Hematopoietic multipotent progenitor cell treated with erythropoietin and hydrocortisone succinate and interleukin-3 and kit ligand, for 4 days (in vitro differentiated cells): ENCODE measurements around the gene ABCG4.
"Not testable (repeated sequence)": the region's sequence is repeated elsewhere in the genome, so short reads cannot be mapped to it uniquely, and the experiment has no call there.

Experiments
- DNase-seq: peaks from one replicate; pipeline ENCODE4 v3.0.0-alpha.2; 2015

The ABCG4 gene

DNA sequence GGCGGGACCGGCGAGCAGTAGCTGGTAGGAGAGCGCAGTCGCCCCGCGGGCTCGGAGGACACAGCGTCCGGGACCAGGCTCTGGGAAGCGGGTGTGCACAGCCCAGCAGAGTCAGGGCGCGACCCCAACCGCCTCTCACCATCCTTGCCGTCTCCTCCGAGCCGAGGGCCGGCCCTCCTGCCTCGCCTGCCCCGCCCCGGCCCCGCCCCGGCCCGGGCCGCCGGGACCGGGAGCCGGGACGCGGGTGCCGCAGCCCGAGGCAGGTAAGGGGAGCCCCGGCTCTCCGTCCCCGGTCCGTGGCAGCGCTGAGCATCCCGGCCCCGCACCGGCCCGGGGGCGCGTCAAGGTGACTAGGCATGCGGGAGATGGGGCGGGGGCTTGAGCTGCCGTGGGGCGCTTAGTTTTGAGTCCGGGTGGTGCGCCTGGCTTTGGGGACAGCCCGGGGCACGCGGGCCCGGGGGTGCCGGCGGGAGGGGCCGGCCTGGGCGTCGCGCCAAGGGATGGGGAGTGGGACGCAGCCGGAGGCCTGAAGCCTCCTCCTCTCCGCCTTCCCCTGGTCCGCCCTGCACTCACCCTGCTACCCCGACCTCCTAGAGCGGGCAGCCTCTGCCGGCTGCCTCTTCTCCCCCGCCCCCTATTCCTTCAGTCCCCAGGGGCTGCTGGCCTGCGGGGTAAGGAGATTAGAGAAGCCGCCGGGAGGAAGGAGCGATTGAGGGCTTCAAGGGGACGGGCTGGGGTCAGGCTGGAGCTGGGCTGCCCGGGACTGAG, at the start of gene ABCG4:
Gene ABCG4 (plus strand): TSS at position 35 of the 768 bp plus-strand sequence. CDS start 914 bp downstream, outside the sequence.
- no peak for DNase-seq

DNA sequence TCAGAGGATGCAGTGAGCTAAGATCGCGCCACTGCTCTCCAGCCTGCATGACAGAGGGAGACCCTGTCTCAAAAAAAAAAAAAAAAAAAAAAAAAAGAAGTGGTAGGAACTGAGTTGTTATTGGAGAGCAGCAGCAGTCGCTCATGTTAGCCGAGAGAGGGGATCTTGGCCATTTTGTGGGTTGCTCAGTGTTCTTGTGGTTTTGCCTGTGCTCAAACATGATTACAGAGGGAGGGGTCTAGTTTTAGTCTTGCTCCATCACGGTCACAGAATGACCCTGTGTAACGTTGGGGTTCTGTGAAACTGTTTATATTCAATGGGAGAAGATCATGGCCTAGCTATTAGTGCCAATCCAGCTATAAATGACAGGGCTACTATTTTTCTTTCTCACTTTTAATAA, 49.1 kb upstream of the ABCG4 start:
- DNase-seq: peak; percentile 91

DNA sequence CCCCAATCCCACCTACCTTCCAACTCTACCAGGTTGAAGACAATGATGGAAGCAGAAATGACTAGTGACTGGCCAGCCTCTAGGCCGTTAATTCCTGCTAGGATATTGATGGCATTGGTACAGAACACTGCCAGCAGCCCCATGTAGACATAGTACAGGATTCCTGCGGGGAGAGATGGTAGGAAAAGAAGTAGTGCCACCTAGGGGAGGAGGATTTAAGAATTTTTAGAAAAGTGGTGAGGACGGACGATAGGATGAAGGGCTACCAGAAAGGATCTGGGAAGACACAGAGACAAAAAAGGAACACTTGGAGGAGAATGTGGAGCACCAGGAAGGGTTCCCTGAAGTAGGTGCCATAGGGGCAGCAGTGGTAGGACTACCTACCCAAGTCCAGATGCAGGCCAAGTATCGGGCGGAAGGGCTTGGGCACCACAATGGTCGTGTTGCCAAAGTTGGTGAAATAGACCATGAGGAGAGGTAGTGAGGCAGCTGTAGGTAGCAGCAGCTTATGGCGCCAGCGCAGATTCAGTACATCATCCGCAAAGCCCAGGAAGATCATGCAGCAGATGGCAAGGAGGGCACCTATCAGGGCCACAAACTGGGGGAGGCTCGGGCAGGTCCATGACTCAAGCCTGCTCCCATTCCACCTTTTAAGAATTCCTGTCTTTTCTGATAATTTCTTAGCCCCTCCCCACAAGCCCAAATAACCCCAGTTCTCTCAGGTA, 48.4 kb upstream of the ABCG4 start:
- peak; percentile 76 for DNase-seq

DNA sequence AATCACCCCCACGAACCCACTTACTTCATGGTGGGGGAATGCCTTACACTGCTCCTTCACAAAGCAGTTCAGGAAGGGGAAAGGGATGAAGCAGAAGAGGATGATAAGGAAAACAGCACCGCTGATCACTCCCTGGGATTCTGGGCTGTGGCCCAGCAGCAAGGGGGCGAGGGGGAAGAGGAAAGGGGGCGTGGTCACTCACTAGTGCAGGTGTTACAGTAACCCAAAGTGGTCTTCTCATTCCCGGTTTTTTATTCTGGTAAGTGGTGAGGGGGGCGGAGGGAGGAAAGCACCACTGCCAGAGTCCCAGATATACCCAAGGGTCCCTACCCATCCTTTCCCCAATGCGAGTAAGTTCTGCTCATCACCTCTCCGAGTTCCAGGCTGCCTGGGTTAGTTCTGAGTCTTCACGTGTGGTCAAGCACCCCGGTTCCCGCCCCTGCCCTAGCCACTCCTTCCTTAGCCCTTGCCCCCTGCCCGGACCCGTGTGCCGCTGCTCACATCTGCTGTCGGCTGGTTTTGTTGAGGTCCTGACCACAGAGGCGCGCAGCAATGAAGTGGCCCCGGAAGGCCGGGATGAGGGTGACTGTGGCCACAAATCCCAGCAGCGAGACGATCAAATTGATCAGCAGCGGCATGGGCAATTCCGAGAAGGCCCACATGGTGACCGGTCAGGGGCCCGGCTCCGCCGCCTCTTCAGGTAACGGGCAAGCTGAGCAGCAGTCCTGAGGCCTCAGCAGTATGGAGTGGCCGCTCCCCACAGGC, 47.7 kb upstream of the ABCG4 start:
- DNase-seq: peak; percentile 66

DNA sequence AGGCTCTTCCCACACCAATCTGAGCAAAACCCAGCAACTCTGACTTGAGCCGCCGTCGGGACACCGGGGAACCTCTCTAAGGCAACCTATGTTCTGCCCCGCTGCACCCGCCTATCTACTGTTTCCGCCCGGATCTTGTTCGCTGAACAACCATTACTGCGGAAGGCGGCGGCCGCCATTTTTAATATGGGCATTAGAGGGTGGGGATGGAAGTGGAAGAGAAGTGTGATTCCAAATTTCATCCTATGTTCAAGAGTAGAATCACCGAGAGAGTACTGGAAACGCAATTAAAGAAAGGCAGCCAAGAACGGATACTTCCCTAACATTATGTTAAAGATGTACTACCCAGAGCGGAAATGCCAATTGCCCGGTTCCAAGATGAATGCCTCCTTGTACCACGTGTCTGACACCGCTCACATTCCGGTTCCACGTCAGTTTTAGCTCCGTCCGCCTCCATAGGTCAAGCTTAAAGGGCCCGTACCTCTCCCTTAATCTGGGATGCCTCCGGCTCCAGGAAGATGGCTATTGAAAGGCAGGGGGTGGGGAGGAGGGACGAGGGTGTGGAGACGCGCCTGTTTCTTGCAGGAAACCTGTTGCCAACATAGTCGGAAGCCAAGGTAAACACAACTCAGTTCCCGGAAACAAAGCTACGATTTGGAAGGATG, 47.0 kb upstream of the ABCG4 start, which contains the start of gene DPAGT1:
Gene DPAGT1 (minus strand): TSS at position 95 of the 665 bp plus-strand sequence. CDS start 198 bp downstream, outside the sequence.
- DNase-seq: peak; percentile 97

DNA sequence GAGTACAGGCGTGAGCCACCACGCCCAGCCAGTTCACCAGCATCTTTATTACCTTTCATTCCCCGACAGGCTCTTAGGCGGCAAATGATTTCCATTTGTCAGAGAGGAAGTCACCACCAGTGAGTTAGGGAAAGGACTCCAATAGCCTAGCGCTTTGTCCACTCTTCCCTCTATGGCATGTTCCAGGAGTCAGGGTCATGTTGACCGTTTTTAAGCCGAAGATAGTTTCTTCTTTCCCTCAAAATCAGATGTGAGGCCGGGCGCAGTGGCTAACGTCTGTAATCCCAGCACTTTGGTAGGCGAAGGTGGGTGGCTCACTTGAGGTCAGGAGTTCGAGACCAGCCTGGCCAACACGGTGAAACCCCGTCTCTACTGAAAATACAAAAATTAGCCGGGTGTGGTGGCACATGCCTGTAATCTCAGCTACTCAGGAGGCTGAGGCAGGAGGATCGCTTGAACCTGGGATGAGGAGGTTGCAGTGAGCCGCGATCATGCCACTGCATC, 45.6 kb upstream of the ABCG4 start:
- DNase-seq: not testable (repeated sequence)

DNA sequence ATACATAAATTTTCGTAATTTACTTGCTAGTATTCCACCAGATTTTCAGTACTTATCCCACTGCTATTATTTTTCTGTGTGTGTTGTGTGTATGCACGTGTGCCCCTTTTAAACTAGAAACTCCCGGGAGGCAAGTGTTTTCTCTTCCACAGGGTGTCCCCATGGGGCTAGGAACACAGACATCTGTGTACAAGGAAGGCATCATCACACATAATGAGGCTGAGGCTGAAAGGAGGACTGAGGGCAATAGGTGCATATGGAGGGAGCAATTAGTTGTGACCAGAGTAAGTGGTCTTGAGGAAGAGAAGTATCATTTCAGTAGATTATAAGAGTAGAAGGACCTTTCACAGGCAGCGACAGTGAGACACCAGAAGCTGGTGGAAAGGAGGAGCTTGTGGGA, 45.1 kb upstream of the ABCG4 start:
- DNase-seq: peak; percentile 61

DNA sequence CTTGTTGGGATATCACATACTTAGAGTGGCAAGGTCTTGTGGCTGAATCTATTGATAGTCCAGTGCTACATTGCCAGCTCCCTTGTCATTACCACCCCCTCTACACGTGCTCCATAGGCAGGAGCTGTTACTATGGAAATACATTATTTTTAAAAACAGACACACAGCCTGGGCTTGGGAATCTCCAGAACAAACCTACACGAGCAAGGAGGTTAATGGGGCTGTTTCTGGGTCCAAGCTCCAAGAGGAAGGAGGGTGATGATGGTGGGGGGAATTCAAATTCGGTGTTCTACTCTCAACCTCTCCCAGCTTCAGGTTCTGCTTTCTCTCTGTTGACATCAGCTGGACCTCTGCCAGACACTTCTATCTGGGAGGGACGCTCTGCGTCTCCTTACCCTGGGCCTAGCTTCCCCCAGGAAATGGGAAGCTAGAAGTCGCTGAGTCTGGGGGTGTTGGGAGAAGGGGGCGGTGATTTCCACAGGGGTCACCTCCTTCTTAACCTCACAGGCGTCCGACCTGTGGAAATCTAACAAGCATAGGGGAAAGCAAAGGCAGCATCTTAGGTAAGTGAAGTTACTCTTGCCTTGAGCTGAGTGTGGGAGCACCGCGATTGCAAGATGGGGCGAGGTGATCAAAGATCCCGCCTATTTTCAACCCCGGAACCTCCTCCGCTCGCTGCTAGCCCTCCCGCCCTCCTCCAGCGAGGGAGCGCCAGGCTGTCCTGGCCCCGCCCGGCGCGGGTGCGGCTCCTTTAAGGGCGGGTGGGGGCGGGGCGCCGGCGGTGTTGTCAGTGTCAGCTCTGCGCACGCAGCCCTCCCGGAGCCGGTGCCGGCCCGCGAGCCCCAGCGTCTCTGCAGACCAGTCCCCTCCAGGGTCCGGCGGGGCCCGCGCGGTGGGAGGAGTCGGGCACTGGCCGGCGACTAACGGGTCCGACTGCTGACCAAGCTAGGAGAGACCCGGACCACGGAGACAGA, 42.0 kb upstream of the ABCG4 start, which contains the start of gene C2CD2L:
Gene C2CD2L (plus strand): TSS at position 781 of the 974 bp plus-strand sequence. CDS start 398 bp downstream, outside the sequence.
- peak; percentile 98 for DNase-seq

DNA sequence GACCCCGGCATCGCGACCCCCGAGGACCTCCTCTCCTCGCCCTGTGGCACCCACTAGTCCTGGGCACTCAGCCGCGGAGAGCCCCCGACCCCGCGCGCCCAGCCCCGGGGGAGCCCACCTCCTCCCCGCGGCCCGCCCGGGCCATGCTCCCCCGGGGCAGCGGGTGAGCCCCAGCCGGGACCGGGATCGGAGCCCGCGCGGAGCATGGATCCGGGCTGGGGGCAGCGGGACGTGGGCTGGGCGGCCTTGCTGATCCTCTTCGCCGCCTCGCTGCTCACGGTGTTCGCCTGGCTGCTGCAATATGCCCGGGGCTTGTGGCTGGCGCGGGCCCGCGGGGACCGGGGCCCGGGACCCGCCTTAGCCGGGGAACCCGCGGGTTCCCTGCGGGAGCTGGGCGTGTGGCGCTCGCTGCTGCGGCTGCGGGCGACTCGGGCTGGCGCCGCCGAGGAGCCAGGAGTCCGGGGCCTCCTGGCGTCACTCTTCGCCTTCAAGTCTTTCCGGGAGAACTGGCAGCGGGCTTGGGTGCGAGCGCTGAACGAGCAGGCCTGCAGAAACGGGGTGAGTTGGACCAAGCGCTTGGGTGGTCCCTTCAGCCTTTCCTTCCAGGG, 41.2 kb upstream of the ABCG4 start:
- DNase-seq: peak; percentile 46

DNA sequence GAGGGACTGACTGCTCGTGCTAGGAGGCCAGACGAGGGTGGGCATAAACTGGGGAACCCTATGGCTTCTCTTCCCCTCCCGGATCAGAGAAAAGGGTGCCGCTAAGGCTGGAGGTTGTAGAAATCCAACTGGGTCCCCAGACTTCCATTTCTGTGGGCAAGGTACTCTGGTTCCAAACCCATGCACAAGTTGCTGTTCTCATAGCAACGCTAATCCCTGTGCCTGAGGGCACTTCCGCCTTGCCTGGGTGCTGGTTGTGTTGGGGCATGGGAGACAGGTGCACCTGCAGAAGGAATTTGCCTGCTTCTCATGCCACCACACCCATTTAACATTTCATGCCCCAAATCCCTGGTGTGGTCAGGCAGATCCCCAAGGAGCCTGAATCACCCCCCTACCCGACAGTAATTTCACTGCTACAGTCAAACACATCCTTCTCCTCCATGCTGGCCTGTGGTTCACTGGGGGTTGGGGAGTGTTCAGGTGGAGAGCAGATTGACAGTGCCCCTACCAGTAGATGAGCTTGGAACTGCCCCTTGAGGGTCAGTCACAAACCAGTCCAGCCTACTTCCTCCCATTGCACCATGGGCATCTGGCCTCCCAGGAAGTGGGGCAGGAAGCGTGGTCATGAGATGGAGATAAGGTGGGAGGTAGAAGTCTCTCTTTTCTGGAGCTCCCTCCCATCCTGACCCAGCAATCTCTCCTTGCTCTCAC, 40.6 kb upstream of the ABCG4 start:
- DNase-seq: peak; percentile 68

DNA sequence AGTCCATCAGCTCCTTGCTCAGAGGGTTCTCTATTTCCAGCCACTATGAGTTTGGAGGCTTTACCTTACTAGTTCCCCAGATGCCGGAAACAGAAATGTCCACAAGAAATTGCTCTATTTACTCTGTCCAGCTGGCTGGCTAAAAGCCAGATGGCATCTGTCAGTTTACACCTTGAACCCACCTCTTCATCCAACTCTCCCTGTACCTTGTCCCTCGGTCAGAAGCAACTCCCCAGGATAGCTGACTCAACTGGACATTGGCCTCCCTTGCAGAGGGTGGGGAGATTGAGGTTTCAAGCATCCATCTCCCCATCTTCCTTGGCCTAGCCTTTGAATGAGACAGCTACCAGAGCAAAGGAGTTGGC, 40.0 kb upstream of the ABCG4 start:
- DNase-seq: no peak

DNA sequence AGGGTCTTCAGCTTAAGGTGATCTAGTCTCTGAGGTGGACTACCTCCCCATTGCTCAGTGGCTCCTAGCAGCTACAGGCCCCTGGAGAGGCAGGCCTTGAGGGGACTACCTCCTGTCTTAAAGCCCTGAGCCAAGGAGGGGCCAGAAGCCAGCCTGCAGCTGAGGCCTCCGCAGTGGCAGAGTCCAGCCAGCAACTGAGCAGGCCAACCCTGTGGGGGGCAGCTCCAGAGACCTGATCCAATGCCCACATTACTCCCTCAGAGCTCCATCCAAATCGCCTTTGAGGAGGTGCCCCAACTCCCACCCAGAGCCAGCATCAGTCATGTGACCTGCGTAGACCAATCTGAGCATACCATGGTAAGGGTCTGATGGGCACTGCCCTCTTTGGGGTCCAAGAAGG, 39.0 kb upstream of the ABCG4 start:
- DNase-seq: no peak

DNA sequence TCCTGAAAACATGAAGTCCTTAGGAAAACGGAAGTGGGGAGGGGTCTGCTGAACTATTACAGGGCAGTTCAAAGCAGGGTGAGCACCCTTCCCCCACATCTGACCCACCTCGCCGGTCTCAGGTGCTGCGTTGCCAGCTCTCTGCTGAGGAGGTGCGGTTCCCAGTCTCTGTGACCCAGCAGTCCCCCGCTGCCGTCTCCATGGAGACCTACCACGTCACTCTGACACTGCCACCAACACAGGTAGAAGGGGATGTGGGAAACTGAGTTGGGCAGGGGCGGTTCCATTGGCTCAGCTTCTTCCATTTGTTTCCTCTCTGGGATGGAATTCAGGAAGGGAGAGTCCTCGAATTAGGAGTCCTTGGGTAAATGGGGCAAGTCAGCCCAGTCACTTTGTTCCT, 38.4 kb upstream of the ABCG4 start:
- no peak for DNase-seq

DNA sequence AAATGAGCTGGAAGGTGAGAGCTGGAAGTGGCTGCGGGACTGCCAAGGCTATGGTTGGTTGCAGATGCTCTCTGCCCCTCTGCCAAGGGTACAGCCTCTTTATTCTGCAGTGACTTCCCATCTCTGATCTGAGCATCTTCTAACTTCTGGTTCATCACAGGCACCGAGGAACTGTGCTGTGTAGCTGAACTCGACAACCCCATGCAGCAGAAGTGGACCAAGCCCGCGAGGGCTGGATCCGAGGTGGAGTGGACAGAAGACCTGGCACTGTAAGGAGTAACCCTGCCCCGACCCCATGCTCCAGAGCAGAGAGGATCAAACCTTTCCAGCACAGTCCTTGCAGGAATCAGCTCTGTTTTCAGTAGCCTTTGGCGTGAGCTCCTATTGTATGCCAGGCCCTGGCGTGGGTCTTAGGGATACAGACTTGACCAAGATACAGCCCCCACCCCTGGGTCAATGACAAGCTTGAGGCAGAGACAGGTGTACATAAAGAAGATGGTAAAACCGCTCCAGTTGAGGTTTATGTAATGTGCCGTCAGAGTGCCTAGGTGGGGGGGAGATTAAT, 37.4 kb upstream of the ABCG4 start:
- DNase-seq: no peak

DNA sequence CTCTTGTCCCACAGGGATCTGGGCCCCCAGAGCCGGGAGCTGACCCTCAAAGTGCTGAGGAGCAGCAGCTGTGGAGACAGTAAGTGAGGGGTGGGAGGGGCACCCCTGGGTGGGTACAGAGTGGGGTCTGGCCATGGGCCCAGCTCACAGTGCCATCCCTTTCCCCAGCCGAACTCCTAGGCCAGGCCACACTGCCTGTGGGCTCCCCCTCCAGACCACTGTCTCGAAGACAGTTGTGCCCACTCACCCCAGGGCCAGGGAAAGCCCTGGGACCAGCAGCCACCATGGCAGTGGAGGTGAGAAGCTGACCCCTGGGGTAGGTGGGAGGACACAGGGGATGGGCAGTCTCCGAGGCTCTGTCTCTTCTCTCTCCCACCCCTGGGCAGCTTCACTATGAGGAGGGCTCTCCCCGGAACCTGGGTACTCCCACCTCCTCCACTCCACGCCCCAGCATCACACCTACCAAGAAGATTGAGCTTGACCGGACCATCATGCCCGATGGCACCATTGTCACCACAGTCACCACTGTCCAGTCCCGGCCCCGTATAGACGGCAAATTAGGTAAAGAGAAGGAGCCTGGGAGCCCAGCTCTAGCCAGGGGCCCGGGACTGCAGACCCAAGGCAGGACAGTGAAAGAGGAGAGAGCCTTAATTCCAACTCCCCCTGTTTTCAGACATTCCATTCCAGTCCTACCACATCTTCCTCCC, 36.4 kb upstream of the ABCG4 start:
- DNase-seq: no peak

DNA sequence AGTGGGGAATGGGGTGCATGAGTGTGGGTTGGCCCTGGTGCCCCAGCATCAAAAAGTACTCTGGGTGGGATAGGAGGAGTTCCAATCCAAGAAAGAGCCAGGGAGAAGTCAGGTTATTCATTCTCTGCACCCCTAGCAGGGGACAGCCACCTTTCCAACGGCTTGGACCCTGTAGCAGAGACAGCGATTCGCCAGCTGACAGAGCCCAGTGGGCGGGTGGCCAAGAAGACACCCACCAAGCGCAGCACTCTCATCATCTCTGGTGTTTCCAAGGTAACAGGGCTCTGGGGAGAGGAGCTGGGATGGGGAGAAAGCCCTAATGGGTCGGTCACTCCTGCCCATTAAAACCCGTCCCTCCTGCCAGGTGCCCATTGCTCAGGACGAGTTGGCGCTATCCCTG, 35.1 kb upstream of the ABCG4 start:
- DNase-seq: no peak

DNA sequence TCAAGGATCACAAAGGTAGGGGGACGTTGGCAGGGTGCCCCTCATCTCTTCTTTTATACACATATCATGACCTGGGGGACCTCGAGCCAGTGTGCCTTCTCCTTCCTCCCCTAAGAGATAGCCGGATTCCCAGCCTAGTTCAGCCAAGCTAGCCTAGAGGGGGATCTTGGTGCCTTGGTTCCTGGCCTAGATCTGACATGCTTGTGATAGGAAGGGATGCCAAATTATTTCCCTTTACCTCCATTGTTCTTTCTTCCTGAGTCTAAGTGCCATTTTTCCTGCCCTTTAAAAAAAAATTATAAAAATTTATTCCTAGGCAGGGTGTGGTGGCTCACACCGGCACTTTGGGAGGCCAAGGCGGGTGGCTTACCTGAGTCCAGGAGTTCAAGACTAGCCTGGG, 34.5 kb upstream of the ABCG4 start:
- no peak for DNase-seq

DNA sequence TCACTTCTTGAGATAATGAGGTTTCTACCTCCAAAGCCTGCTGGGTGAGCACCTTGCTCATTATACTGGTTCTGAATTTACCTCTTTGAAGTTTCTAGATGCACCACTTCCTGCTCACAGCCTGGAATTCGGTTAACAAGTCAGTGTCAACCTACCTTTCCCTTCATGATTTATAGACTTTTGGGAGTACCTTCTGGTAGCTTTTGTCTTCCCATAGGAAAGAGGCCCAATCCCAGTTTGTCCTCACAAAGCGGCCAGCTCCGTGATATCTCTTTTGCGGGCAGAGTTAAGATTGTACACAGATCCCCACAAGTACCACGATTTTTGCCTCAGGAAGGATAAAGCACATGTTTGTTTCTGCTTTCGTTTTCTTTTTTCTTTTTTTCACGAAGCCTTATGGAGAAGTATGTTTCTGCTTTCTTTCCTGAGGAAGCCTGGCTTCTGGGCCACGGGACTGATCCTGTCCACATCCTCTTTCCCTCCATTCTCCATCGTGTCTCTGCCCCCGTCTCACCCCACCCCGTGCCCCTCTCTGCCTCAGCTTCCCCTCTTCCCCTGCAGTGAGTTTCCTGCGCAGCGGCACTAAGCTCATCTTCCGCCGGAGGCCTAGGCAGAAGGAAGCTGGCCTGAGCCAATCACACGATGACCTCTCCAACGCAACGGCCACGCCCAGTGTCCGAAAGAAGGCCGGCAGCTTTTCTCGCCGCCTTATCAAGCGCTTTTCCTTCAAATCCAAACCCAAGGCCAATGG, 33.2 kb upstream of the ABCG4 start:
- DNase-seq: no peak

DNA sequence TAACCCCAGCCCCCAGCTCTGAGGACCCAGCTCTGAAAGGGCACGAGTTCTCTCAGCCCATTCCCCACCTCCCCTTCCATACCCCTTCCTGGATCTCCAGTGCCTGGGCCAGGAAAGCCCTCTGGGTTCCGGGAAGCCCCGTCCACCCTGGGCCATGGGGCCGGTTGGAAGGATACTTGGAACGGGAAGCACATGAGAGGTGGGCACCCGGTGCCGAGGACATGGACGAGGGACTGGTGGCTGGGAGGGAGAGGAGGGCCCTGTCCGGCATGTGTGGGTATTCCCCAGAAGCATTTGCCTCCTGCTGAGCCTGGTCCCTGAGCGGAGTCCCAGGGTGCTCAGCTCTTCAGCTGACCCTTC, 32.6 kb upstream of the ABCG4 start:
- DNase-seq: no peak
